ENCODE measurements around the gene SLC10A7. TPM values are rescaled to one million over a fixed set of nuclear protein-coding genes. Genes with fewer than 3 reads are reported as not detected.

The SLC10A7 gene
- total and polyA plus RNA-seq, 2 of the 13 experiments (the other 11 are each of a cell fraction or from before 2014, with no cell fraction given): 18.5 to 18.8 TPM

- no peak overlapping the region for H3K9ac ChIP-seq (ENCODE audit: insufficient read depth, low read depth, low read length)
- no TSS peak for BruUV-seq (replicated peaks)
- CTCF ChIA-PET (ENCODE audit: low intra/inter-chr PET ratio, low total read pairs): no interaction called here
- no peak overlapping the region for H3K4me3 ChIP-seq (replicated peaks in 1 of 3; ENCODE audit: insufficient read depth in 1 of 3, low read depth in 2 of 3, low read length in 3 of 3)
- no peaks in the 10 kb centered on the region for H3K79me2 ChIP-seq (ENCODE audit: insufficient read depth, low read length)
- no peak overlapping the region for H3K27ac ChIP-seq (ENCODE audit: extremely low read length, insufficient read depth, low read length)
- DNase-seq (ENCODE audit: low spot score) (peak; percentile 21), FAIRE-seq (no peak), ATAC-seq (no peak)
- POLR2A ChIA-PET: no interaction called here
- WGBS (ENCODE audit: low lambda C conversion rate): 73% methylated on average over 3 of the region's 3 CpGs
- in situ Hi-C loops (cut with HindIII; ENCODE audit: extremely low pct_ligation_motif_present, low pct_unique_long_range_greater_than_20kb): loop anchor here (10.0 to 25.0 kb wide), 2 partner anchors 579 to 751 kb away; no protein-coding TSS in a partner anchor
- no peak for TF ChIP-seq FOXP1 (IDR thresholded peaks at IDR 0.05)
- TF ChIP-seq FOXP1 (CRISPR knock-in tag; IDR thresholded peaks at IDR 0.05): peak; percentile 23; the same call in 1 of the 2 replicates
- TF ChIP-seq HHEX (CRISPR knock-in tag; IDR thresholded peaks at IDR 0.05): 0 out of 2 replicates have a peak, but pooled peaks have one; percentile 38
- no peak for TF ChIP-seq KDM5A (IDR thresholded peaks at IDR 0.05; ENCODE audit: borderline replicate concordance, low read length)
- peaks cover 25% of the 10 kb centered on the region for H3K4me1 ChIP-seq (ENCODE audit: insufficient read depth, low read length)
- intact Hi-C loops (cut with micrococcal nuclease; ENCODE audit: unreplicated experiment): loop anchor here (1.0 kb wide), 1 partner anchor 241 kb away; no protein-coding TSS in a partner anchor
- H3K4me2 ChIP-seq (ENCODE audit: low read depth, low read length): no peak overlapping the region
- 0 out of 2 replicates have a peak, but pooled peaks cover 5% of the 10 kb centered on the region for H4K20me1 ChIP-seq (ENCODE audit: insufficient read depth, low read length)
- H2AFZ ChIP-seq (ENCODE audit: low read length): no peak overlapping the region
- no peaks in the 10 kb centered on the region for H3K9me3 ChIP-seq (ENCODE audit: low read length)
- H3K27me3 ChIP-seq (ENCODE audit: control insufficient read depth in 1 of 2, insufficient read depth in 2 of 2, low read length in 2 of 2): no peaks in the 10 kb centered on the region
- H3K36me3 ChIP-seq (replicated peaks in 1 of 2; ENCODE audit: control insufficient read depth in 1 of 2, insufficient read depth in 2 of 2, low read length in 2 of 2): no peaks in the 10 kb centered on the region
Measured at GRCh38 chr4:146335763-146336409, 185.9 kb downstream of the SLC10A7 start.

- no peak overlapping the region for H3K27ac ChIP-seq (ENCODE audit: extremely low read length, insufficient read depth, low read length)
- H2AFZ ChIP-seq (ENCODE audit: low read length): no peak overlapping the region
- no peak overlapping the region for H3K4me2 ChIP-seq (ENCODE audit: low read depth, low read length)
- no peak for TF ChIP-seq ZNF446 (CRISPR knock-in tag; IDR thresholded peaks at IDR 0.05)
- no peak for TF ChIP-seq ZNF580 (CRISPR knock-in tag; IDR thresholded peaks at IDR 0.05; ENCODE audit: borderline replicate concordance, low read depth)
- TF ChIP-seq PRPF4 (IDR thresholded peaks at IDR 0.05; ENCODE audit: low read depth, low read length, poor library complexity, severe bottlenecking): no peak
- TF ChIP-seq DPF2 (CRISPR knock-in tag; IDR thresholded peaks at IDR 0.05; ENCODE audit: borderline replicate concordance, low read depth): no peak
- TF ChIP-seq SKI (IDR thresholded peaks at IDR 0.05; ENCODE audit: partially characterized antibody): no peak
- no peaks in the 10 kb centered on the region for H3K27me3 ChIP-seq (ENCODE audit: control insufficient read depth in 1 of 2, insufficient read depth in 2 of 2, low read length in 2 of 2)
- in situ Hi-C loops (cut with HindIII; ENCODE audit: extremely low pct_ligation_motif_present, low pct_unique_long_range_greater_than_20kb) (loop anchor here (10.0 to 25.0 kb wide), 2 partner anchors 580 to 752 kb away; no protein-coding TSS in a partner anchor), intact Hi-C loops (cut with micrococcal nuclease; ENCODE audit: unreplicated experiment) (no loop called here)
- CTCF ChIA-PET (ENCODE audit: low intra/inter-chr PET ratio, low total read pairs): no interaction called here
- ATAC-seq (no peak), FAIRE-seq (peak; percentile 68), DNase-seq (ENCODE audit: low spot score) (no peak)
- H3K9me3 ChIP-seq (ENCODE audit: low read length): no peaks in the 10 kb centered on the region
- BruUV-seq (replicated peaks): no TSS peak
- no peaks in the 10 kb centered on the region for H4K20me1 ChIP-seq (ENCODE audit: insufficient read depth, low read length)
- 87% methylated on average over 4 of the region's 4 CpGs for WGBS (ENCODE audit: low lambda C conversion rate)
- H3K4me3 ChIP-seq (replicated peaks in 1 of 3; ENCODE audit: insufficient read depth in 1 of 3, low read depth in 2 of 3, low read length in 3 of 3): no peak overlapping the region
- H3K36me3 ChIP-seq (replicated peaks in 1 of 2; ENCODE audit: control insufficient read depth in 1 of 2, insufficient read depth in 2 of 2, low read length in 2 of 2): no peaks in the 10 kb centered on the region
- no peak overlapping the region for H3K9ac ChIP-seq (ENCODE audit: insufficient read depth, low read depth, low read length)
- H3K4me1 ChIP-seq (ENCODE audit: insufficient read depth, low read length): peaks cover 25% of the 10 kb centered on the region
- no peaks in the 10 kb centered on the region for H3K79me2 ChIP-seq (ENCODE audit: insufficient read depth, low read length)
- POLR2A ChIA-PET: no interaction called here
Measured at GRCh38 chr4:146334862-146335449, 186.8 kb downstream of the SLC10A7 start.

Measured in HepG2 (cell line).